AG20443 (cell line): Measurements from ENCODE around the gene AHSA1.

Experiments used
- DNase-seq: peaks from one replicate; pipeline ENCODE4 v3.0.0; 2012; ENCODE audit warnings: low spot score, mixed read lengths

Gene AHSA1

DNA sequence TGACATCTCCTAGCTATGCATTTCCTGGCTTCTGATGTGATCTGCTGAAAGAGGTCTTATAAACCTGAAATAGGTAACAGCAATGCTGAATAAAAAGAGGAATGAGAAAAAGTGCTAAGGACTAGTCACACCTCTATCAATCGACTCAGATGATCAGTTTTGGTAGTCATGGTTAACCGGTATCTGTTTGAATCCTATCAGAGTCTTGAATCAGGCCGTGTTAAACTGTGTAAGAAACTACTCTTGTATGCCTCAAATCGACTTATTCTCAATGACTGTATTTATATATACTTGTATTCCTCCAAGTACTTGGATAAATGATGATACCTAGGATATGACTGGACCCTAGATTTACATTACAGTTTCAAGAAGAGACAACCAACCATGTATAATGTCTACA, 51.5 kb downstream of the AHSA1 start:
- no peak for DNase-seq

DNA sequence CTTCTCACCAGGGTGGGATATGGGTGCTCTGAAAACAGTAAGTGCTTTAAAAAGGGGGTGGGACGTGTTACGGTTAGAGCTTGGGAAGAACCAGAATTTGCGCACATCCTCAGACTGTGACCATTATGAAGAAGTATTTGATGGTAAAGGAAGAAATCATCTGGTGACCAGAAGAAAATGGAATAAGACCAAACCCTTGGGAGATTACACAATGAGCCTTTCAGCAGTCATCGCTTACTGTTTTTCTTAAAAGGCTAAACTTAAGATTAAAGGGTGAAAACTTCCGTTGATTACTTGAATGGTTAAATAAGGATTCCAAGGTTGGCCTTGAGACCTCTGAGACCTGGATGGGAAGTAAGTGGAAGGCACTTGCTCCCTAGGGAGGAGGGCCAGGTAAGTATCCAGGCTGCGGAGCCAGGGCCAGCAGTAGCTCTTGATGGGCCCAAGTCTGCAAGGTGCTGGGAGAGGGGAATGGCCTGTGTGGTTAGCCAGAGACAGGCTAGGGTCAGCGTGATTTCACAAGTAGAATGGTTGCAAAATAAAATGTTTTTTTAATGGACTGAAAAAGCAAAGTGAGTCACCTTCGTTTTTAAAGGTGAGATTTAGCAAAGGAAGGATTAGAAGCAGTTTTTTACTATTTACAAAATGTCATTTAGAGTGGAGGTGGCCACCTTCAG, 53.7 kb downstream of the AHSA1 start:
- DNase-seq = no peak

DNA sequence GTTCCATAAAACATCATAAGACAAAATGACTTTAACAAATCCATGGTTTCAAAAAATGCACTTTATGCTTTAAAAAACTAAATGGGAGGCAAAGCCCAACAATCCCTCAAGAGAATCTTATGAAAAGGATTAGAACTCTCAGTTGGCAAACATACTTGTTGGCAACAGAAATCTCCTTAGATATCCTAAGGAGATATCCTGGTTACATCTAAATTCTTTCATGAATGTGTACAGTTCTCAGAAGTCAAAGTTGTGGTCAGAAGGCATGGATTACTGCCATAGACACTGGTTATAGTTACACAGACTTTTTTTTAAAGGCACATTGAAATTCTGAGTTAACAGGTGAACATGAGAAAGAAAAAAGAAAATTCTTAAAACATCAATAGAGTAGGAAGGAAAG, 58.2 kb downstream of the AHSA1 start:
- no peak for DNase-seq
